Endothelial cell of umbilical vein (primary cell): ENCODE data around the gene DNAI2. TPM values are rescaled to one million over a fixed set of nuclear protein-coding genes. Genes with fewer than 3 reads are reported as not detected.

Experiments used
- BruUV-seq: library from RNA; stranded (reverse); fragments of 400-500 nt; replicated peaks from 2 replicates; lab custom pipeline; 2021; lab: Mats Ljungman, UMichigan
- CTCF ChIA-PET: fragments of 300-600, 350-600 bp; sonication (Branson Sonifier 250); formaldehyde crosslinking; loops from one replicate; lab custom pipeline; 2021; ENCODE audit warnings: antibody characterized with exemption, inconsistent platforms; lab: Charles Lee
- POLR2A ChIA-PET: fragments of 300-600, 350-600 bp; sonication (Branson Sonifier 250); formaldehyde crosslinking; loops from one replicate; lab custom pipeline; 2021; ENCODE audit warnings: antibody characterized with exemption, inconsistent platforms; lab: Charles Lee
- DNase-seq: peaks from one replicate; pipeline ENCODE4 v3.0.0-alpha.2; 2011; ENCODE audit warnings: low read depth, low spot score
- FAIRE-seq: peaks from 2 replicates; lab custom pipeline; 2011; peaks lifted over from hg19 to GRCh38; lab: Jason Lieb, UNC
- H2AFZ ChIP-seq: 2 replicates; pipeline ENCODE4 v1.6.0; 2012; ENCODE audit warnings: low read depth, low read length, control low read depth, inconsistent platforms
- H3K27ac ChIP-seq: 2 replicates; pipeline ENCODE4 v1.5.1; 2011; ENCODE audit warnings: low read depth, mild to moderate bottlenecking, control low read depth, low read length, moderate library complexity; ENCODE audit not compliant: insufficient read depth
- H3K27me3 ChIP-seq, 2 experiments: 2 replicates each; pipeline versions ENCODE4 v1.6.0 to v1.6.1; 2011; ENCODE audit warnings: low read length in 2 of 2, mixed read lengths in 1 of 2; ENCODE audit not compliant: control insufficient read depth in 2 of 2, insufficient read depth in 2 of 2
- H3K36me3 ChIP-seq, 2 experiments: 2 replicates in 1 of 2; 3 replicates in 1 of 2; pipeline ENCODE4 v1.5.1; 2011; ENCODE audit warnings: low read length in 2 of 2, mild to moderate bottlenecking in 1 of 2, moderate library complexity in 1 of 2; ENCODE audit not compliant: control insufficient read depth in 2 of 2, insufficient read depth in 2 of 2; ENCODE audit errors: extremely low read depth in 1 of 2
- H3K4me1 ChIP-seq: 3 replicates; pipeline ENCODE4 v1.5.1; 2011; ENCODE audit warnings: mild to moderate bottlenecking, low read length; ENCODE audit not compliant: control insufficient read depth, insufficient read depth; ENCODE audit errors: extremely low read depth
- H3K4me2 ChIP-seq: 2 replicates; pipeline ENCODE4 v1.6.1; 2011; ENCODE audit warnings: low read length, control low read depth, mixed read lengths; ENCODE audit not compliant: insufficient read depth
- H3K4me3 ChIP-seq, 3 experiments: fragments of 200-600 bp in 1 of 3; sonication (generic), shearing (Covaris generic) in 1 of 3; replicated peaks in 1 of 3; 2 replicates each; pipeline ENCODE4 v1.5.1; 2011 to 2016; ENCODE audit warnings: control low read depth in 3 of 3, low read length in 3 of 3, mild to moderate bottlenecking in 2 of 3, inconsistent platforms in 1 of 3, low read depth in 1 of 3, moderate library complexity in 1 of 3; ENCODE audit not compliant: insufficient read depth in 1 of 3
- H3K79me2 ChIP-seq: 2 replicates; pipeline ENCODE4 v1.6.0; 2012; ENCODE audit warnings: low read length, inconsistent platforms; ENCODE audit not compliant: control insufficient read depth, insufficient read depth
- H3K9ac ChIP-seq: replicated peaks from 2 replicates; pipeline ENCODE3; 2011; ENCODE audit warnings: low read length, control low read depth; ENCODE audit not compliant: insufficient read depth; ENCODE audit errors: extremely low read depth
- H3K9me1 ChIP-seq: replicated peaks from 3 replicates; pipeline ENCODE4 v1.6.0; 2011; ENCODE audit warnings: mild to moderate bottlenecking, low read length; ENCODE audit not compliant: control insufficient read depth, insufficient read depth; ENCODE audit errors: extremely low read depth
- H3K9me3 ChIP-seq: replicated peaks from 2 replicates; pipeline ENCODE4 v1.5.1; 2012; ENCODE audit warnings: low read length, inconsistent platforms; ENCODE audit not compliant: control insufficient read depth, insufficient read depth
- H4K20me1 ChIP-seq: replicated peaks from 2 replicates; pipeline ENCODE3; 2011; ENCODE audit warnings: mild to moderate bottlenecking, low read length; ENCODE audit not compliant: control insufficient read depth, insufficient read depth; ENCODE audit errors: extremely low read depth
- CTCF ChIP-seq, 2 donors: IDR thresholded peaks; 1 replicate in 1 of 2; 2 replicates in 1 of 2; pipeline ENCODE4 v1.5.1; 2011; ENCODE audit warnings: low read length in 2 of 2, mild to moderate bottlenecking in 2 of 2, moderate library complexity in 2 of 2, control low read depth in 1 of 2, inconsistent platforms in 1 of 2, low read depth in 1 of 2; ENCODE audit not compliant: insufficient read depth in 1 of 2; ENCODE audit errors: extremely low read depth in 1 of 2
- EZH2 ChIP-seq: IDR thresholded peaks from 2 replicates; pipeline ENCODE4 v1.6.1; 2012; ENCODE audit warnings: borderline replicate concordance, low read depth, mild to moderate bottlenecking, moderate library complexity, low read length, inconsistent platforms; ENCODE audit not compliant: severe bottlenecking
- FOS ChIP-seq: IDR thresholded peaks from 2 replicates; pipeline ENCODE4 v1.6.1; 2011; ENCODE audit warnings: mild to moderate bottlenecking, low read length, moderate library complexity, borderline replicate concordance; ENCODE audit not compliant: insufficient read depth
- GATA2 ChIP-seq: IDR thresholded peaks from 2 replicates; pipeline ENCODE4 v1.7.0; 2011; ENCODE audit warnings: low read depth, mild to moderate bottlenecking, moderate library complexity, mixed read lengths, low read length; ENCODE audit not compliant: insufficient read length, insufficient read depth
- JUN ChIP-seq: IDR thresholded peaks from 2 replicates; pipeline ENCODE4 v1.6.1; 2011; ENCODE audit warnings: borderline replicate concordance, low read depth; ENCODE audit not compliant: insufficient read length, insufficient read depth
- MAX ChIP-seq: IDR thresholded peaks from 2 replicates; pipeline ENCODE4 v1.6.1; 2011; ENCODE audit not compliant: insufficient read depth, insufficient read length
- MYC ChIP-seq: IDR thresholded peaks from one replicate; pipeline ENCODE4 v1.6.1; 2011; ENCODE audit warnings: mild to moderate bottlenecking, low read depth, low read length
- POLR2A ChIP-seq: IDR thresholded peaks from 2 replicates; pipeline ENCODE4 v1.6.1; 2012; ENCODE audit warnings: low read depth, mild to moderate bottlenecking, control low read depth, low read length
- POLR2AphosphoS5 ChIP-seq: IDR thresholded peaks from 2 replicates; pipeline ENCODE4 v1.6.1; 2012; ENCODE audit warnings: low read depth, mild to moderate bottlenecking, control low read depth, low read length, moderate library complexity; ENCODE audit not compliant: insufficient read depth
- dilution Hi-C: fragments of 300-500 bp; cut with MboI; formaldehyde crosslinking; loops from one replicate; pipeline ENCODE4 v1.15.0; 2019; ENCODE audit warnings: low sequenced_read_pairs; ENCODE audit not compliant: extremely low pct_ligation_motif_present
- intact Hi-C: fragments of 100-400 bp; cut with micrococcal nuclease; formaldehyde crosslinking; loops from one replicate; pipeline ENCODE4 v1.10.0; 2022
- polyA plus RNA-seq, 4 experiments: library from polyadenylated mRNA; depleted of rRNA in 3 of 4; stranded (reverse) in 3 of 4; unstranded in 1 of 4; fragments of >200 nt; gene quantifications; 2 replicates each; pipeline versions ENCODE4 v1.2.1 to v1.2.3, GENCODE V29; 2011 to 2012; ENCODE audit warnings: missing spikeins in 1 of 4
- total RNA-seq: library from RNA; stranded (reverse); gene quantifications from 2 replicates; pipeline ENCODE4 v1.2.3, GENCODE V29; 2021

The DNAI2 gene
- total and polyA plus RNA-seq, 2 donors (not counting 3 experiments of a cell fraction or from before 2014, with no cell fraction given) = not detected

- DNase-seq (no peak), FAIRE-seq (no peak)
- Histone ChIP-seq H3K9me3 (no peaks in the 10 kb centered on the region), H3K36me3 (no peaks in the 10 kb centered on the region), H3K79me2 (no peaks in the 10 kb centered on the region), H3K9me1 (no peaks in the 10 kb centered on the region), H3K27ac (no peak overlapping the region), H3K27me3 (no peaks in the 10 kb centered on the region), H3K4me3 (no peak overlapping the region), H3K4me2 (no peak overlapping the region), H4K20me1 (no peaks in the 10 kb centered on the region), H3K4me1 (no peaks in the 10 kb centered on the region), H2AFZ (no peak overlapping the region), H3K9ac (no peak overlapping the region)
- TF ChIP-seq JUN (no peak), MAX (no peak), CTCF (IDR thresholded peaks at IDR 0.05; ENCODE audit: extremely low read depth in 1 of 2, insufficient read depth in 1 of 2, low read depth in 1 of 2, low read length in 2 of 2) (no peak)
- intact Hi-C loops (no loop called here), dilution Hi-C loops (no loop called here)
- CTCF ChIA-PET = no interaction called here
- POLR2A ChIA-PET = no interaction called here
- no TSS peak for BruUV-seq
Observed at GRCh38 chr17:74318391-74318790, 44.4 kb downstream of the DNAI2 start.

GRCh38 chr17:74324521-74324920 lies 50.5 kb downstream of the DNAI2 start:
- no peak overlapping the region for H3K9ac ChIP-seq
- no peak overlapping the region for H3K27ac ChIP-seq
- H3K27me3 ChIP-seq = peaks cover 0 to 4% of the 10 kb centered on the region in 2 experiments
- no peak for DNase-seq
- peaks cover 2% of the 10 kb centered on the region for H3K4me1 ChIP-seq
- FAIRE-seq = no peak
- CTCF ChIA-PET = interaction anchor here (1.0 to 1.1 kb wide), 2 partner anchors 37 to 114 kb away, joined by 3 to 4 read pairs; partner anchors contain the start of gene BTBD17
- POLR2A ChIA-PET = no interaction called here
- dilution Hi-C loops = no loop called here
- no peak overlapping the region for H3K4me3 ChIP-seq
- TF ChIP-seq EZH2 (no peak), GATA2 (no peak), POLR2A (no peak), JUN (no peak), CTCF (IDR thresholded peaks at IDR 0.05; ENCODE audit: extremely low read depth in 1 of 2, insufficient read depth in 1 of 2, low read depth in 1 of 2, low read length in 2 of 2) (no peak), MYC (no peak), FOS (no peak), MAX (no peak), POLR2AphosphoS5 (no peak)
- H4K20me1 ChIP-seq = no peaks in the 10 kb centered on the region
- H3K79me2 ChIP-seq = no peaks in the 10 kb centered on the region
- no peak overlapping the region for H2AFZ ChIP-seq
- H3K9me1 ChIP-seq = no peaks in the 10 kb centered on the region
- H3K36me3 ChIP-seq = no peaks in the 10 kb centered on the region
- H3K9me3 ChIP-seq = no peaks in the 10 kb centered on the region
- no peak overlapping the region for H3K4me2 ChIP-seq
- intact Hi-C loops = no loop called here
- no TSS peak for BruUV-seq
